Activated gamma-delta T cell treated with anti-CD3 and anti-CD28 coated beads, Interleukin-2, amount 50 U/mL, for 16 hours (primary cell): ENCODE data around the gene CD2BP2.

Source experiments
- DNase-seq: peaks from one replicate; pipeline ENCODE4 v3.0.0-alpha.2; 2020; ENCODE audit warnings: low read depth

CD2BP2 gene

DNA sequence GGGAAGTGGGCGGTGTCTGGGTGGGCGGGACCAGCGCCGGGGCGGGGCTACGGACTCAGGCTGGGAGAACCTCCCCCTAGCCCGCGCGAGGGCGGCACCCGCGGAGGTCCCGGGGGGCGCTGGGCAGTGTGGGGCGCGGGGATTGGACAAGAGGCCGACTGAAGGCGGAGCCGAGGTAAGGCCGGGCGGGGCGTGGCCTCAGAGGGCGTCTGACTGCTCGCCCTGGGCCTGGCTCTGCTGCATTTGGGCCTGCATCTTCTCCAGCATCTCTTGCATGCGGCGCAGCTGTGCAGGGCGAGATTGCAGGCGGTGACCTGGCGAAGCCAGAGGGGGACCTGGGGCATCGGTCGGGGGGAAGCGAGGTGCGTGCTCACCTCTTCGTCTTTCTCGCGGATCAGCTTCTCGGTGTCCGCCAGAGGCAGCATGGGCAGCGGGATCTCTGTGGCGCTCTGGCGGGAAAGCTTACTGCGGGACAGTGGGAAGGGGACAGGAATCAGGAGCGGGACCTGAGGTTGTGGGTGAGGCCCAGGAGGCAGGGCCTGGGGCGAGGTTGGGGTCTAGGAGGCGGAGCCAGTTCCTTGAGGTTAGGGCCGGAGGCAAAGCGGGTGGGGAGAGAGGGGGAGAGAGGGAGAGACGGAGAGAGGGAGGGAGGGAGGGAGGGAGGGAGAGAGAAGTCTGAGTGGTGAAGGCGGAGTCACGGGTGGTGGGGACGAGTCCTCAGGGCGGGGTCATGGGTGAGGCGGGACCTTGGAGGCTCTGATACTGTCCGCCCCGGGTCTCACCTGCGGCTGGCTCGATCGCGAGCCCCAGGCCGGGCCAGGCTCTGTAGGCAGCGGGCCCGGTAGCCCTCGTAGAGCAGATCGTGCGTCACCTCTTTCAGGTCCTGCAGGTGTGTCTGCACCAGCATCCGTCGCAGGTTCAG is 23.4 kb upstream of the CD2BP2 start:
- DNase-seq: peak; percentile 99

DNA sequence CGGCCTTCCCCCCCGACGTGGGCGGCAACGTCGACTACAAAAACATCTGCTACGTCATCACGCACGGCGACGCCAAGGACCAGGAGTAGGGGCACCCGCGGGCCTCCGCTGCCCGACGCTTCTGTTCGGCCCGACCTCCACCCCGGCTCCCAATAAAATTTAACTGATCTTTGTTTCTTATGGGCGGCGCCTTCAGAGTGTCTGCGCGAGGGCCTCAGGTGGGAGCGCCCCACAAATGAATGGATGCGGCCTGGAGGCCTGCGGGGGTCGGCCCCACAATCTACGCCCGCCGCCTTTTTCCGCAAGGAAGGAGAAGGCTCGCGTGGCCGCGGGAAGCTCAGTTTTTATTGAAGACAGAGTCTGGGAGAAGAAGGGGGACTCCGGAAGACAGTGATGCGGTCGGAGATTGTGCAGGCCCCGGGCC is 22.7 kb upstream of the CD2BP2 start:
- peak; percentile 74 for DNase-seq

DNA sequence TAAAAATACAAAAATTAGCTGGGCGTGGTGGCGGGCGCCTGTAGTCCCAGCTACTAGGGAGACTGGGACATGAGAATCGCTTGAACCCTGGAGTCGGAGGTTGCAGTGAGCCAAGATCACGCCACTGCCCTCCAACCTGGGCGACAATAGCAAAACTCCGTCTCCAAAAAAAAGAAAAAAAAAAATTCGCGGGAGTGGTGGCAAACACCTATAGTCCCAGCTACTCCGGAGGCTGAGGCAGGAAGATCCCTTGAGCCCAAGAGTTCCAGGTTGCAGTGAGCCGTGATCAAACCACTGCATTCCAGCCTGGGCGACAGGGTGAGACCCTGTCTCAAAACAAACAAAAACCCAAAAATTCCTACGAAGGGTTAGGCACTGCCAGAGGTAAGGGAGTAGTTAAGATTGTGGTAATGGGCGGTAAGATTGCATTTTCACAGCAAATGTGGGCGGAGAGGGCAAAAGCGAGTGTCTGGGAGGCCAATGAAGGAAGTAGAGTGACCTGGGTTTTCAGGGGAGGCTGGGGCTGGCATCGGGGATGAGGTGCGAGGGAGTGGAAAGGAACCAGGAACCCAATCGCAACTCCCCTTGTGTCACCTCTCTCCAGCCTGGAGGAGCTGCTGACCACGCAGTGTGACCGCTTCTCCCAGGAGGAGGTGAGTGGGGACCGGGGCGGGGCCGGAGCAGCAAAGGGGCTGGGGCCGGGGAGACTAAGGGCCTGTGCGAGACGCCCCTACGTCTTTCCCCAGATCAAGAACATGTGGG is 22.1 kb upstream of the CD2BP2 start:
- DNase-seq: no peak

DNA sequence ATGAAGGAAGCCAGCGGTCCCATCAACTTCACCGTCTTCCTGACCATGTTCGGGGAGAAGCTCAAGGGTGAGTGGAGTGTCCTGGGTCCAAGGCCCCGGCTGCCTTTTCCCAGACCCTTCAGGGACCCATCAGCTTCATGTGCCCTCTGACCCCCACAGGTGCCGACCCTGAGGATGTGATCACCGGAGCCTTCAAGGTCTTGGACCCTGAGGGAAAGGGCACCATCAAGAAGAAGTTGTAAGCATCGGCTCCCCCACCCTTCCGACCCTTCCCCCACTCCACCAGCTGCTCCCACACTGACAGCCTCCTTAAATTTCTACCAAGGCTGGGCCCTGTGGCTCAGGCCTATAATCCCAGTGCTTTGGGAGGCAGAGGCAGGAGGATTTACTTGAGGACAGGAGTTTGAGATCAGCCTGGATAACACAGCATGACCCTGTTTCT is 21.4 kb upstream of the CD2BP2 start:
- no peak for DNase-seq

DNA sequence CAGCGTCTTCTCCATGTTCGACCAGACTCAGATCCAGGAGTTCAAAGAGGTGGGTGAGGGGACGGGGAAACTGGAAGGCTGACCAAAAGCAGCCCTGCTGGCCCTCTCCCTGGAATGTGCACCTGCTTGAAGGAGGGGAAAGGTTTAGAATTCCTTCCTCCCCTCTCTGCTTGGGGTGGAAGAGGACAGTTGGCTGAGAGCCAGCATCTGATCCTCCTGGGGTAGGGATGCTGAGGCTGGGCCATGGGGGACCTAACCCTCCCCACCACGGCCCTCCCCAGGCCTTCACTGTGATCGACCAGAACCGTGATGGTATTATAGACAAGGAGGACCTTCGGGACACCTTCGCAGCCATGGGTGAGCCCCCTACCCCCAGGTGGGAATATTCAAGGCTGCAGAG is 20.8 kb upstream of the CD2BP2 start:
- DNase-seq: no peak

DNA sequence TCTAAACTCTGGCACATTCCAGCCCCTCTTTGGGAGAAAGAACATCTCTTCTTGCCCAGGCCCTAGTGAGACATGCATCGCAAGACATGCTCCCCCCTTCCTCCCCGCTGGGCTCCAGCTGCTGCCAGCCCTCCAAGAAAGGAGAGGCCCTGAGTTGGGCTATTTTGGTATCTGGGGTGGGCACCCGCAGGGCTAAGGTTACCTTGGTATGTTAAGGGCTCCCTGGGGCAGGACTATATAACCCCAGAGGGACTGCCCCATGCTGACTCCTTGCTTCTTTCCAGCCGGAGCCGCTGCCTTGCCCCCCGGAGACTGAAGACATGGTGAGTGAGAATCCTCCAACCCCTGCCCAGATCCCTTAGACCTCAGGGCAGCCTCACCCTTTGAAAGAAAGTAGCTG is 19.4 kb upstream of the CD2BP2 start, which contains the start of gene MYL11:
TSS of gene MYL11 (plus strand) at position 265 of the 400 bp plus-strand sequence. CDS start at position 321, 56 bp downstream.
- DNase-seq: no peak

DNA sequence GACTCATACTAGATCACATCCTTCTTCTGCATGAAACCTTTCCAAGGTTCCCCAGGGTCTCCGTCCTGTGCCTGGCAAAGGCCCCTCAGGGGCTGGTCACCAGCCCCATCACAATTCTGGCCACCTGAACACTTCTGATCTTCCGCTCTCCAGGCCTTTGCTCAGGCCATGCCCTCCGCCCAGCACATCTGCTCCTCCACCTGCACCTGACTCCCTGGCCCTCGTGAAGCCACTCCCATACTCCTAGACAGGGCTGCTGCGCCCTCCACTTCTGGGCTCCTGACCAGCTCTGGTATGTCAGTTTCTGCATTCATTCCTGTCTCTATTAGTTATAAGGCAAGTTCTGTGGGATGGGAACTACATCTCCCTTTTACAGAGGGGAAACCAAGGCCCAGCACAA is 17.6 kb upstream of the CD2BP2 start:
- DNase-seq: no peak

DNA sequence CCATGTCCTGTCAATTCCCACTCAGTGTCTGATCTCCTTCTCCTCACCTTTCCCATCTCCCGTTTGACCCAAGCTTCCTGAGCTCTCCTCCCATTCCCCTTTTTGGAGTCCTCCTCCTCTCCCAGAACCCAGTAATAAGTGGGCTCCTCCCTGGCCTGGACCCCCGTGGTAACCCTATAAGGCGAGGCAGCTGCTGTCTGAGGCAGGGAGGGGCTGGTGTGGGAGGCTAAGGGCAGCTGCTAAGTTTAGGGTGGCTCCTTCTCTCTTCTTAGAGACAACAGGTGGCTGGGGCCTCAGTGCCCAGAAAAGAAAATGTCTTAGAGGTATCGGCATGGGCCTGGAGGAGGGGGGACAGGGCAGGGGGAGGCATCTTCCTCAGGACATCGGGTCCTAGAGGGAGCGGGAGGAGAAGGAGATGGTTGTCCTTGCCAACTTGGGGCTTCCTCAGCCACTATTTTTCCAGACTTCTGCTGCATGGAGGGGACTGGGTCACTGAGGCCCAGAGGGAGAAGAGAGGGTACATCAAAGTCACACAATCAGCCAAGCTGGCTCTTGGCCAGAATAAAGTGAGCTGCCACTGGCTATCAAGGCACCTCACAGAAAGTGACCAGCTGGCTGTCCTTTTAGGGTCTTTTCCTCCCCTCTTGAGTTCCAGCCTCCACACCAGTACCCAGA is 17.1 kb upstream of the CD2BP2 start:
- DNase-seq: no peak

DNA sequence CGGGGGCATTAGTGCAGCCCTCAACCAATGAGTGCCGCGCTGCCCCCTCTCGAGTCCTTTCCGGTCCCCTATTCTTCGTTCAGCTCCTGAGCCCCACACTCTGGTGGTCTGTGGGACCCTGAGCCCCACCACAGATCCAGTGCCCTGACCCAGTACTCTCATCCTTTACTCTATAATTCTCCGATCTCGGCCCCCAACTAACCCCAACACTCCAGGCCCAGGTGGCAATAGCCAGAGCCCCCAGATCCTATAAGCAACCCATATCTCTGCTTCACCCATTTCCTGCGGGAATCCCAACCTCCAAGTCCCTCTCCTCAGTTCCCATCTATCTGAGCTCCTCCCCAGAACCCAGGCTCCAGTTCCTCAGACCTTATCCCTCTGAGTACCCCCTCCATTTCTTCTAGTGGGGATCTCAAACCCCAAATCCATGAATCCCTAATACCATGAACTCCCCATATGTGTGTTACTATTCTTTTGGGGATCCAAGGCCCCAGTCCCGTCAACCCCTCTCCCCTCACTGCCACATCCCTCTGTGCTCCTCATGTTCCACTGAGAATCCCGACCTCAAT is 16.2 kb upstream of the CD2BP2 start:
- no peak for DNase-seq

DNA sequence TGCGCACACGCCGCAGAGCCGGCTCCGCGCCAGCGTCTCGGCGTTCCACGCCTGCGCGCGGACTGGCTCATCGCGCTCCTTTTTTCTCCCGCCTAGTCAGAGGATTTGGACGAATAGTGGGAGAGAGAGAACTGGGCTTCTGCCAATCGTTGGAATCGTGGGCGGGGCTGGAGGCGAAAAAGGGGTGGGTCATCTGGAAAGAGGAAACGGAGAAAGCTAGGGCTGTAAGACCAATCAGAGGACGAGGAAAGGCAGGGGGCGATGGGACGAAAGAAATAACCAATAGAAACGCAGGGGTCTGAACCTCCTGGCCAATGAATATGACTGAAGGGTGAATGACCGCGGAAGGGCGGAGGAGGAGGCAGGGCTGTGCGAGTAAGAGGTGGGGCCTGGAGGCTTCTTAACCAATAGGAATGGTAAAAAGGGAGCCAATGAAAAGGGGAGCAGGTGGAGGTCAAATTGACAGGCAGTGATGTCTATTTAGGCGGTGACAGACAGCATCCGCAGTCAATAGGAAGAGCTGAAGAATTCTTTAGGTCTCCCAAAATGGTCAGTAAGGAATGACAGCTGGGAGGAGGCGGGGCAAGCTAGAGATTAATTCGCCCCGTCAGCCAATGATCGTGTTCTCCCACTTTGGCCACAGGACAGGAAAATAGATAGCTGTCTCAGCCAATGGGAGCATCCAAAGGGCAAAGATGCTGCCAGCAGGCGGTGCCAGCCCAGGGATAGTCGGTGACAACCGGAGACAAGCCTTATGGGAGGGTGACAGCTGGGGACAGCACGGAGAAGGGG is 15.5 kb upstream of the CD2BP2 start, which contains the start of gene TBC1D10B:
TSS of gene TBC1D10B (minus strand) at position 39 of the 792 bp plus-strand sequence. CDS start 311 bp downstream, outside the sequence.
- DNase-seq: peak; percentile 98

DNA sequence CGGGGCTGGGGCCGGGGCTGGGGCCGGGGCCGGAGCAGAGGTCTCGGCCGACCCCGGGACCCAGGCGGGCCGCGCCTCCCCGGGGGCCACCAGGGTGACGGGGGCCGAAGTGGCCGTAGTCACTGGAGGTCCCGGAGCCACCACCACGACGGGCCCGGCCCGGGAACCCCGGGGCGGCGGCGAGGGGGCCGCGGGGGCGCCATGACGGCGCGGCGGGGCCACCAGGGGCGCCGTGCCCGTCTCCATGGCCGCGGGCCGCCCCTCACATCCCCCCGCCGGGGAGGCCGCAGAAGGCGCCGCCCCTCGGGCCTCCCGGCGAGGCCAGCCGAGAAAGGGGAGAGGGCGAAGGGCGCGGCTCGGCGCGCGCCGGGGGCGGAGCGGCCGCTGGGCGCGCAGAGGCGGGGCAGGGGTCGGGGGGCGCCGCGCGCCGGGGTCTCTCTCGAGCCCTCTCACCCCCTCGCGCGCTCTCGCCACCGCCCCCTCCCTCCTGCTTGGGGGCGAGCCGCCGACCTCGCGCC is 14.9 kb upstream of the CD2BP2 start:
- no peak for DNase-seq

DNA sequence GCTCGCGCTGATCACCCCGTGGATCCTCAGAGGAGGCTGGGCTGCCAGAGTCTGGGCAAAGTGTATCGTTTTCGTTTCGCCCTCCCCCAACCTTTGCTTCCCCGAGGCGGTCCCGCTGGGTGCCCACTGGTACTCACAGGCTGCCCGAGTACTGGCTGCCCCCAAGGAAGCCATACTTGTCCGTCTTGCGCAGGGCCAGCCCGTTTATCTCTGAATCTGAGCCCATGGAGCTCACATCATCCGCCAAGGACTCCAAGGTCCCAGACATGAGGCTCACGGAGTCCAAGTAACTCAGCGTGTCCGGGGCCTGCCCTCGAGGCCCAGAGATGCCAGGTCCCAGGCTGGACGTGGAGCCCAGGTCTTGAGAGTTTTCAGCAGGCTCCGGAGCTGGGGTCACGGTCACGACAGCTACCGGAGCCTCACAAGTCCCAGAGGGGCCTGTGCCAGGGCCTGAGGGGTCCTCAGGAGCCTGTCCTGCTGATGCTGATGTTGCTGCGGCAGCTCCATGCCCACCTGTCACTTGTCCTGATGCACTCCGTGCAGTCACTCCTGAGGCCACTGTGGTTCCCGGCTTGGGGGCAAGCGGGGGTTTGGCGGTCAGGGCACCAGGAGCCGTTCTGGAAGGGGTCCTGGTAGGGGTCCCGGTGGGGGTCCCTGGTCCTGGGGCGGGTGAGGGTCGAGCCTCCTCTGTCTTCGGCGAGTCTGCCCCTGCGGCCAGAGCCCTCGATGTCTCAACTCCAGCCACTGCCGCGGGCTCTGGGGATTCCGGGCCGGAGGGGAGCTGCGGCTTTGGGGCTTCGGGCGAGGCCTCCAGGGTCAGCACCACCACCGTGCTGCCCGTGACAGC is 14.2 kb upstream of the CD2BP2 start:
- DNase-seq: no peak

DNA sequence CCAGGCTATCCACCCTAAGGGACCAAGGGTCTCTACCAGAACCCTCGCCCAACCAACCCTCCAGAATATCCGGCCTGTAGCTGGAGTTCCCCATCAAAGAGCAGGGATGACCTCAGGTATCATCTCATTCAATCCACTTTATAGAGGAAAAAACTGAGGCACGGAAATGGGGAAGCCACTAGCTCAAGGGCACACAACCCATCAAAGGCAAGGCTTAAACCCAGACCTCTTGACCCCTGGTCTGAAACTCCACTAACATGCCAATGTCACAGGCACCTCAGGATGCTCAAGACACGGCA is 13.6 kb upstream of the CD2BP2 start:
- no peak for DNase-seq

DNA sequence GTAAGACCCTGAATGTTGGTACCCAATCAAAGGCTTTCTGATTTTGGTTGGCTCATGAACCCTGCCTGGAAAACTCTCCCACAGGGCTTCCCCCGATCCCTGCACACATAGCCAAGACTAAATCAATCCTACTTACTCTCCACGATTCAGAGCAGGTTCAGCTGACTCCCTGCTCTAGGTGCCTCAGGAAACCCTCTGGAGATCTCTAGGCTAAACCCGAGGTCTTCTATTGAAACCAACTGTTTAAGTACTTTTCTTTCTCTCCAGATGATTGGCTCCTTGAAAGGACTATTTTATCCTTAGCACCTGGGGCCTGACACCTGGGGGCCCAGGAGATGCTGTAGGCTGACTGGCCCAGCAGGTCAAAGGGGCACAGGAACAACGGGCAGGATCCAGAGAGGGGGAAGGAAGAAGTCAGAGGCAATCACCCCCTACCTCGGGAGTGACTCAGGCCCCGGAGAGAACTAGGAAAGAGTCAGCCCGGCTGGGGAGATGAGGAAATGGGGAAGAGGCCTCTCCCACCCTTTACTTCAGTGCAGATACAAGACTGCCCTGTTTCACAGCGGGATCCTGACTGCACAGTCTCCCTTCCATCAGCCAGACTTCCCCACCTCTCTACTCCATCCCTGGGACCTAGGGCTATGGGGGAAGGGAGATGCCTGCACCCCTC is 13.1 kb upstream of the CD2BP2 start:
- DNase-seq: no peak

DNA sequence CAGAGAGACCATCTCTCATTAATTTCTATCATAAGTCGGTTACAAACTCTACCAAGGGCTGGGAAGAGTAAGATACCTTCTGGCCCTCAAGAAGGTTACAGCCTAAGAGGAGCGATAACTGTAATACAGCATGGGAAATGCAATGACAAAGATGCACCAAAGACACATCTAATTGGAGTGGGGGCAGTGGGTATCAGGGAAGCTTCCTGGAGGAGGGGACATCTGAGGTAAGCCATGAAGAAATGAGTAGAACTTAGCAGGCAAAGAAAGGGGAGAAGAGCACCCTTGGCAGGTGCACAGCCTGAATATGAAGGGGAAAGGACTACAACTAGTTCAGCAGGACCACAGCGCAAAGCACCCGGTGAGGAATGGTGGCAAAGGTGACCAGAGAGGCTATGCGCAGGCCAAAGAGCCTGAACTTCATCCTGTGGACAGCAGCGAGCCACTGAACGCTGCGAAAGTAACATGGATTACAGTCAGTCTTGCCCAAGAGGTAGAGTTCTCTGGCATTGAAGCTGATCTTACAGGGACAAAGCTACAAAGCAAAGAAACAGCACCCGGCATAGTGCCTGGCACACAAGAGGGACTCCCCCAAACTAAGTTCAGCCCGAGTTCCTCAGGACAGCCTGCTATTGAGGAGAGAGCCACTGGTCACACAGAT is 12.4 kb upstream of the CD2BP2 start:
- DNase-seq: no peak

DNA sequence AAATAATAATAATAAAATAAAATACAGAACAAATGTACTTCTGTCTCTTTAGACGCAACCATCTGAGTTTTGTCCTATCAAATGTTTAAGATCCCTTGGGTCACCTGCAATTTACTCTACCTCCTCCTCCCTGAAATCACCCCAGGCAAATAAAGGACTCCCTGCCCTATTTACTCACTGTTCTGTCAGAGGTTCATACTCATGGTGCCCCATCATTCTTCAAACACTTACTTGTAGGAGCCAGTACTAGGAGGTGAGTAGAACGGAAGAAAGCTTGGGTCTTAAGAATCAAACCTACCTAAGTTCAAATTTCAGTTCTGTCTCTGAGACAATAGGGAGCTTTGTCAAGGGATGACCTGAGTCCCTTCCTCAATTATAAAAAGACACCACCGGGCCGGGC is 11.4 kb upstream of the CD2BP2 start:
- no peak for DNase-seq

DNA sequence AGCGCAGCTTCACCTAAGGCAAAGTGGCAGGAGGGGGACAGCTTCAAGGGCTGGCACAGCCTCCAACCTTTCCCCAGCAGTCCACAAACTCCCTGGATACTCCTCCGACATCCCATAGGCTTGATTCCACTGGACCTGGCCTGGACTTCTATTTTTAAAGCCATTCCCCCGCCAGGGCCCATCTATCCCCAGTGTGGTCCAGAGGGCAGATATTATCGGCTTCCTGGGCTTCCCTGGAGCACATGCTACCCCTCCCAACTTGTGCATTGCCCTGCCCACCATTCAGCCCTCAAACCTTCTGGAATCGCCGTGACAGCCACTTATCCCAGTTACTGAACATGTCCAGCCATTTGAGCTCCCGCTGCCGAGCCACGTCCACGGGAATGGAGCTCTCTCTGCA is 10.1 kb upstream of the CD2BP2 start:
- no peak for DNase-seq

DNA sequence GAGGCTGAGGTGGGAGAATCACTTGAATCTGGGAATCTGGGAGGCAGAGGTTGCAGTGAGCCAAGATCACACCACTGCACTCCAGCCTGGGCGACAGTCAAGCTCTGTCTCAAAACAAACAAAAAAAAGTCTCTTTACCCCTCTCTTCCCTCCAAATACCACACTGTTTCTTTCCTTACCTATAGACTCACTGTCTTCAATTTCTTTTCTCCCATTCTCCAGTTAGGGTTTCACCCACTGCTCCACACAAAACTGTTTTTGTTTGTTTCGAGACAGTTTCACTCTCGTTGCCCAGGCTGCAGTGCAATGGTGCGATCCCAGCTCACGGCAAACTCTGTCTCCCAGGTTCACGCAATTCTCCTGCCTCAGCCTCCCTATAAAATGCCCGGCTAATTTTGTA is 6.1 kb upstream of the CD2BP2 start:
- DNase-seq: no peak

DNA sequence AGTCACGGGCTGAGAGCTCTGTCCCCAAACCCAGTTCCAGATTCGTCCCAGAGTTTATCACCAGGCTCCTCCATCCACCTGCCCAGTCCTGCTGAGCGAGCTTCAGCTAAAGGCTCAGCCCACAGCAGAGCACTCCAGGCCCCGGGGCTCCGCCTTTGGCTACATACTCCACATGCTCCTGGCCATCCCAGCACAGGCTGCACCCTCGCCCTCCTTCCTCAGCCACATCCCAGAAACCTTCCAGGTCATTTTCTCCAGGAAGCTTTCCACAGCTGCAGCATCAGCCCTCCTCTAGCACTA is 4.7 kb upstream of the CD2BP2 start:
- DNase-seq: no peak
